Upper lobe of left lung (tissue), 4 donors: ENCODE measurements around the gene PDE8A.

Source experiments
- POLR2A ChIP-seq, 4 donors: fragments of 450-650 bp; IDR thresholded peaks; one replicate each; pipeline ENCODE4 v1.5.1; 2016 to 2017; ENCODE audit warnings: antibody characterized with exemption in 4 of 4, mild to moderate bottlenecking in 2 of 4
- POLR2AphosphoS5 ChIP-seq, 2 donors: sonication (generic); formaldehyde crosslinking; IDR thresholded peaks; one replicate each; pipeline ENCODE4 v1.5.1; 2017; ENCODE audit warnings: antibody characterized with exemption in 2 of 2
- TF ChIP-seq, protein P1 (sequence below), 6 experiments: fragments of 450-650 bp in 4 of 6; fragments of 200-600 bp in 2 of 6; sonication (generic) in 2 of 6; IDR thresholded peaks; one replicate each; pipeline ENCODE4 v1.5.1; 2016 to 2019; ENCODE audit warnings: antibody characterized with exemption in 6 of 6

DNA sequence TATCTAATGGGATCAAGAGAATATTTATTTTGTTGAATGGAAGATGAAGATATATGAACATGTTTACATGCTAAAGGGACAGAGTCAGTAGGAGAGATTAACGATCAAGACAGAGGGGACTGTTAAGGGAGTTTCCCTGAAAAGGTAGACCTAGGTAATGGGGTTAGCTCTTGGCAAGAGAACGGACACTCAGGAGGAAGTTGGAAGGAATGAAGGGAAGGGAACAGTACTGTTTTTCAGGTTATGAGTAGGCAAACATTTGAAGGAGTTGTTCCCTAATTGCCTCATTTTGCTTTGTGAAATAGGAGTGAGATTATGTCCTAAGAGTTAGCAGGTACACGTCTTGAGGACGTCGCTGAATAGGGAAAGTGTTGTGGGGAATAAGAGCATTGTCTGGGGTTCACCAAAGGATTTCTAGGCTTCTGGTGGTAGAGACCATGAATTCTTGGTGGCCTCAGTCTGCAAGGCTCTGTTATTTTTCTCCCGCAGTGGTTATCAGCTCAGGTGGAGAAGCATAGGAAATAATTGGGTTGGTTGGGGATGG lies 41.3 kb downstream of the PDE8A start:
- TF ChIP-seq, protein P1, sequence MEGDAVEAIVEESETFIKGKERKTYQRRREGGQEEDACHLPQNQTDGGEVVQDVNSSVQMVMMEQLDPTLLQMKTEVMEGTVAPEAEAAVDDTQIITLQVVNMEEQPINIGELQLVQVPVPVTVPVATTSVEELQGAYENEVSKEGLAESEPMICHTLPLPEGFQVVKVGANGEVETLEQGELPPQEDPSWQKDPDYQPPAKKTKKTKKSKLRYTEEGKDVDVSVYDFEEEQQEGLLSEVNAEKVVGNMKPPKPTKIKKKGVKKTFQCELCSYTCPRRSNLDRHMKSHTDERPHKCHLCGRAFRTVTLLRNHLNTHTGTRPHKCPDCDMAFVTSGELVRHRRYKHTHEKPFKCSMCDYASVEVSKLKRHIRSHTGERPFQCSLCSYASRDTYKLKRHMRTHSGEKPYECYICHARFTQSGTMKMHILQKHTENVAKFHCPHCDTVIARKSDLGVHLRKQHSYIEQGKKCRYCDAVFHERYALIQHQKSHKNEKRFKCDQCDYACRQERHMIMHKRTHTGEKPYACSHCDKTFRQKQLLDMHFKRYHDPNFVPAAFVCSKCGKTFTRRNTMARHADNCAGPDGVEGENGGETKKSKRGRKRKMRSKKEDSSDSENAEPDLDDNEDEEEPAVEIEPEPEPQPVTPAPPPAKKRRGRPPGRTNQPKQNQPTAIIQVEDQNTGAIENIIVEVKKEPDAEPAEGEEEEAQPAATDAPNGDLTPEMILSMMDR (IDR thresholded peaks at IDR 0.05): no peak
- TF ChIP-seq POLR2A (IDR thresholded peaks at IDR 0.05) (no peak), POLR2AphosphoS5 (IDR thresholded peaks at IDR 0.05) (no peak)
